Fibroblast of lung (primary cell): Measurements from ENCODE around the gene CCDC14. TPM values are rescaled to one million over a fixed set of nuclear protein-coding genes. Genes with fewer than 3 reads are reported as not detected.
"Not testable (repeated sequence)": the region's sequence is repeated elsewhere in the genome, so short reads cannot be mapped to it uniquely, and the experiment has no call there.

Experiments
- DNase-seq, 2 donors: peaks; one replicate each; pipeline versions ENCODE4 v3.0.0 to v3.0.0-alpha.2; 2010; ENCODE audit warnings: low read depth in 2 of 2
- H2AFZ ChIP-seq: 2 replicates; pipeline ENCODE4 v1.5.1; 2012; ENCODE audit warnings: low read length, control low read depth, inconsistent platforms
- H3K27ac ChIP-seq: 2 replicates; pipeline ENCODE4 v1.5.1; 2011; ENCODE audit warnings: low read length, control low read depth; ENCODE audit not compliant: insufficient read depth
- H3K27me3 ChIP-seq: 2 replicates; pipeline ENCODE4 v1.5.1; 2011; ENCODE audit warnings: mild to moderate bottlenecking, low read length; ENCODE audit not compliant: control insufficient read depth, insufficient read depth
- H3K36me3 ChIP-seq: 2 replicates; pipeline ENCODE4 v1.5.1; 2011; ENCODE audit warnings: low read length; ENCODE audit not compliant: control insufficient read depth, insufficient read depth
- H3K4me1 ChIP-seq: 2 replicates; pipeline ENCODE4 v1.5.1; 2011; ENCODE audit warnings: low read length; ENCODE audit not compliant: control insufficient read depth, insufficient read depth; ENCODE audit errors: extremely low read depth
- H3K4me2 ChIP-seq: 2 replicates; pipeline ENCODE4 v1.5.1; 2011; ENCODE audit warnings: low read length, control low read depth; ENCODE audit not compliant: insufficient read depth; ENCODE audit errors: extremely low read depth
- H3K4me3 ChIP-seq, 4 experiments: fragments of 200-600 bp in 1 of 4; sonication (generic) in 1 of 4; replicated peaks in 1 of 4; 2 replicates each; pipeline ENCODE4 v1.5.1; 2011 to 2016; ENCODE audit warnings: low read length in 4 of 4, low read depth in 3 of 4, mild to moderate bottlenecking in 3 of 4, control low read depth in 2 of 4, inconsistent platforms in 1 of 4, mixed read lengths in 1 of 4; ENCODE audit not compliant: insufficient read depth in 1 of 4; ENCODE audit errors: control extremely low read depth in 1 of 4
- H3K79me2 ChIP-seq: 2 replicates; pipeline ENCODE4 v1.5.1; 2012; ENCODE audit warnings: mild to moderate bottlenecking, low read length, inconsistent platforms; ENCODE audit not compliant: control insufficient read depth, insufficient read depth
- H3K9ac ChIP-seq: 2 replicates; pipeline ENCODE4 v1.5.1; 2011; ENCODE audit warnings: mild to moderate bottlenecking, low read length, control low read depth; ENCODE audit not compliant: insufficient read depth
- H3K9me3 ChIP-seq: 2 replicates; pipeline ENCODE4 v1.5.1; 2012; ENCODE audit warnings: low read depth, low read length; ENCODE audit not compliant: control insufficient read depth, insufficient read depth
- H4K20me1 ChIP-seq: 2 replicates; pipeline ENCODE4 v1.5.1; 2011; ENCODE audit warnings: low read length; ENCODE audit not compliant: control insufficient read depth, insufficient read depth; ENCODE audit errors: extremely low read depth
- CTCF ChIP-seq, 2 donors: IDR thresholded peaks in 1 of 2; conservative IDR thresholded peaks in 1 of 2; 1 replicate in 1 of 2; 2 replicates in 1 of 2; pipeline ENCODE4 v1.5.1; 2011 to 2012; ENCODE audit warnings: low read length in 2 of 2, control low read depth in 1 of 2, inconsistent platforms in 1 of 2, low read depth in 1 of 2, mild to moderate bottlenecking in 1 of 2
- EZH2 ChIP-seq: IDR thresholded peaks from 2 replicates; pipeline ENCODE4 v1.5.1; 2012; ENCODE audit warnings: low read length, control low read depth, mild to moderate bottlenecking; ENCODE audit errors: missing control alignments
- polyA plus RNA-seq, 2 donors: library from polyadenylated mRNA; depleted of rRNA in 1 of 2; stranded (reverse) in 1 of 2; unstranded in 1 of 2; fragments of >200 nt; gene quantifications; 2 replicates each; pipeline ENCODE4 v1.2.1, GENCODE V29; 2011 to 2012; ENCODE audit warnings: missing spikeins in 1 of 2
- total RNA-seq: library from RNA; depleted of rRNA; stranded (reverse); fragments of >200 nt; gene quantifications from 2 replicates; pipeline ENCODE4 v1.2.1, GENCODE V29; 2014

The CCDC14 gene
- total and polyA plus RNA-seq, 2 donors (not counting 1 experiment from before 2014, with no cell fraction given) = 35.2 to 94.8 TPM

- TF ChIP-seq EZH2 = no peak
- no peak for TF ChIP-seq CTCF (conservative IDR thresholded peaks at IDR 0.05 in 1 of 2, IDR thresholded peaks at IDR 0.05 in 1 of 2; ENCODE audit: low read depth in 1 of 2, low read length in 2 of 2)
- Histone ChIP-seq H3K27ac (no peak overlapping the region), H3K4me3 (no peak overlapping the region), H2AFZ (no peak overlapping the region), H3K4me2 (no peak overlapping the region), H3K9me3 (no peaks in the 10 kb centered on the region), H3K36me3 (no peaks in the 10 kb centered on the region), H3K9ac (no peak overlapping the region), H3K27me3 (peaks cover 25% of the 10 kb centered on the region), H3K4me1 (no peaks in the 10 kb centered on the region), H3K79me2 (no peaks in the 10 kb centered on the region), H4K20me1 (no peaks in the 10 kb centered on the region)
- DNase-seq = no peak
These were observed 25.4 kb upstream of the CCDC14 start for GRCh38 chr3:123986427-123986826.

GRCh38 chr3:123984957-123985356 is 23.9 kb upstream of the CCDC14 start:
- no peak overlapping the region for H2AFZ ChIP-seq
- no peak overlapping the region for H3K27ac ChIP-seq
- no peak overlapping the region for H3K4me2 ChIP-seq
- no peak overlapping the region for H3K9ac ChIP-seq
- H3K4me1 ChIP-seq = no peaks in the 10 kb centered on the region
- H3K36me3 ChIP-seq = no peaks in the 10 kb centered on the region
- DNase-seq = no peak
- H3K9me3 ChIP-seq = no peaks in the 10 kb centered on the region
- no peak overlapping the region for H3K4me3 ChIP-seq
- no peak for TF ChIP-seq EZH2
- TF ChIP-seq CTCF (conservative IDR thresholded peaks at IDR 0.05 in 1 of 2, IDR thresholded peaks at IDR 0.05 in 1 of 2; ENCODE audit: low read depth in 1 of 2, low read length in 2 of 2) = no peak
- H3K27me3 ChIP-seq = peaks cover 16% of the 10 kb centered on the region
- no peaks in the 10 kb centered on the region for H4K20me1 ChIP-seq
- H3K79me2 ChIP-seq = no peaks in the 10 kb centered on the region

- Histone ChIP-seq H3K36me3 (no peaks in the 10 kb centered on the region), H4K20me1 (no peaks in the 10 kb centered on the region), H3K4me3 (no peak overlapping the region), H2AFZ (no peak overlapping the region), H3K27ac (no peak overlapping the region), H3K27me3 (peaks cover 16% of the 10 kb centered on the region), H3K4me1 (peaks cover 2% of the 10 kb centered on the region), H3K9ac (no peak overlapping the region), H3K4me2 (no peak overlapping the region), H3K9me3 (no peaks in the 10 kb centered on the region), H3K79me2 (no peaks in the 10 kb centered on the region)
- no peak for DNase-seq
- TF ChIP-seq EZH2 = no peak
- no peak for TF ChIP-seq CTCF (conservative IDR thresholded peaks at IDR 0.05 in 1 of 2, IDR thresholded peaks at IDR 0.05 in 1 of 2; ENCODE audit: low read depth in 1 of 2, low read length in 2 of 2)
These were observed 23.3 kb upstream of the CCDC14 start for GRCh38 chr3:123984350-123984749.

- not testable (repeated sequence) for H3K9me3 ChIP-seq, H3K4me3 ChIP-seq, H3K4me1 ChIP-seq
These were observed 20.3 kb upstream of the CCDC14 start for GRCh38 chr3:123981317-123981716.

More at GRCh38 chr3:123981317-123981716, 20.3 kb upstream of the CCDC14 start:
- H3K36me3 ChIP-seq, H3K9ac ChIP-seq, H2AFZ ChIP-seq, H3K4me2 ChIP-seq, DNase-seq, H3K27me3 ChIP-seq, H4K20me1 ChIP-seq, H3K27ac ChIP-seq, H3K79me2 ChIP-seq: not testable (repeated sequence)
